GM12878 (cell line): Measurements from ENCODE around the gene AFG1L. TPM values are rescaled to one million over a fixed set of nuclear protein-coding genes. Genes with fewer than 3 reads are reported as not detected.

Experiments
- ATAC-seq: fragments of 200-7000 bp; cut with Tn5 transposase; 3 replicates; pipeline ENCODE4 v1.9.1; 2020; ENCODE audit warnings: mild to moderate bottlenecking, moderate library complexity
- BruUV-seq: library from RNA; stranded (reverse); fragments of 400-500 nt; replicated peaks from 2 replicates; lab custom pipeline; 2021; lab: Mats Ljungman, UMichigan
- CTCF ChIA-PET: fragments of 300-600 bp; sonication (Branson Sonifier 250); formaldehyde crosslinking; extraction: SDS; loops from one replicate; lab custom pipeline; 2021; ENCODE audit warnings: inconsistent platforms; lab: Yijun Ruan, JAX
- POLR2A ChIA-PET: fragments of 350-600 bp; formaldehyde crosslinking; extraction: SDS; loops from one replicate; lab custom pipeline; 2021; ENCODE audit warnings: inconsistent platforms; lab: Charles Lee
- RAD21 ChIA-PET: fragments of 300-600 bp; sonication (Branson Sonifier 250); formaldehyde crosslinking; loops from one replicate; lab custom pipeline; 2023; ENCODE audit warnings: antibody characterized with exemption; ENCODE audit not compliant: unreplicated experiment; lab: Charles Lee
- SMC1A ChIA-PET: fragments of 300-600 bp; sonication (Branson Sonifier 250); formaldehyde crosslinking; loops from one replicate; lab custom pipeline; 2023; ENCODE audit not compliant: unreplicated experiment, uncharacterized antibody; lab: Charles Lee
- DNase-seq: peaks from one replicate; pipeline ENCODE4 v3.0.0-alpha.2; 2011; ENCODE audit warnings: low read depth, low spot score
- FAIRE-seq: peaks from 3 replicates; lab custom pipeline; 2011; peaks lifted over from hg19 to GRCh38; lab: Jason Lieb, UNC
- H2AFZ ChIP-seq: 2 replicates; pipeline ENCODE4 v1.6.0; 2011; ENCODE audit warnings: low read depth, low read length, control low read depth; ENCODE audit not compliant: control insufficient read depth
- H3K27ac ChIP-seq: 2 replicates; pipeline ENCODE4 v1.5.1; 2011; ENCODE audit warnings: control low read depth; ENCODE audit not compliant: control insufficient read depth, insufficient read depth
- H3K27me3 ChIP-seq, 2 experiments: replicated peaks in 1 of 2; 2 replicates each; pipeline versions ENCODE4 v1.6.0 to v1.6.1; 2011; ENCODE audit warnings: low read length in 1 of 2; ENCODE audit not compliant: control insufficient read depth in 2 of 2, insufficient read depth in 2 of 2
- H3K36me3 ChIP-seq, 2 experiments: 2 replicates each; pipeline ENCODE4 v1.5.1; 2011; ENCODE audit warnings: low read length in 1 of 2; ENCODE audit not compliant: control insufficient read depth in 2 of 2, insufficient read depth in 2 of 2
- H3K4me1 ChIP-seq: 2 replicates; pipeline ENCODE4 v1.6.1; 2011; ENCODE audit warnings: mild to moderate bottlenecking, low read length, moderate library complexity, mixed read lengths; ENCODE audit not compliant: control insufficient read depth, insufficient read depth
- H3K4me2 ChIP-seq: 2 replicates; pipeline ENCODE4 v1.6.0; 2011; ENCODE audit warnings: control low read depth; ENCODE audit not compliant: control insufficient read depth, insufficient read depth
- H3K4me3 ChIP-seq: fragments of 200-600 bp; sonication (generic); 2 replicates; pipeline ENCODE4 v1.5.1; 2016
- H3K79me2 ChIP-seq: 2 replicates; pipeline ENCODE4 v1.6.0; 2011; ENCODE audit warnings: low read length; ENCODE audit not compliant: control insufficient read depth, insufficient read depth
- H3K9ac ChIP-seq: 2 replicates; pipeline ENCODE4 v1.8.0; 2011; ENCODE audit warnings: low read length, control low read depth, mixed read lengths; ENCODE audit not compliant: control insufficient read depth, insufficient read depth
- H3K9me3 ChIP-seq: replicated peaks from 3 replicates; pipeline ENCODE4 v1.5.1; 2011; ENCODE audit warnings: mild to moderate bottlenecking, low read length; ENCODE audit not compliant: control insufficient read depth, insufficient read depth
- H4K20me1 ChIP-seq: 2 replicates; pipeline ENCODE4 v1.6.0; 2011; ENCODE audit not compliant: control insufficient read depth, insufficient read depth
- CHD4 ChIP-seq: fragments of 200-600 bp; sonication (generic); IDR thresholded peaks from 2 replicates; pipeline ENCODE4 v1.6.1; 2016; ENCODE audit warnings: mild to moderate bottlenecking
- CREB1 ChIP-seq: IDR thresholded peaks from 2 replicates; pipeline ENCODE4 v1.6.1; 2012; ENCODE audit warnings: low read depth, mild to moderate bottlenecking, inconsistent platforms
- GABPA ChIP-seq: IDR thresholded peaks from 2 replicates; pipeline ENCODE4 v1.6.1; 2014; ENCODE audit warnings: antibody characterized with exemption, low read depth, mild to moderate bottlenecking, inconsistent platforms
- JUNB ChIP-seq: IDR thresholded peaks from 2 replicates; pipeline ENCODE4 v1.6.1; 2016; ENCODE audit warnings: antibody characterized with exemption, mild to moderate bottlenecking
- JUND ChIP-seq: IDR thresholded peaks from 2 replicates; pipeline ENCODE4 v1.6.1; 2012; ENCODE audit warnings: low read depth, mild to moderate bottlenecking, low read length, improper control_type of control experiment, moderate library complexity
- KDM1A ChIP-seq: fragments of 200-600 bp; sonication (generic); IDR thresholded peaks from 2 replicates; pipeline ENCODE4 v1.6.1; 2016; ENCODE audit warnings: borderline replicate concordance
- NR2C1 ChIP-seq: fragments of 450-650 bp; IDR thresholded peaks from 2 replicates; pipeline ENCODE4 v1.6.1; 2017; ENCODE audit warnings: antibody characterized with exemption, mild to moderate bottlenecking, moderate library complexity
- POLR2A ChIP-seq: IDR thresholded peaks from 2 replicates; pipeline ENCODE4 v1.6.1; 2011; ENCODE audit warnings: low read depth, mild to moderate bottlenecking, low read length
- RELA ChIP-seq: fragments of 450-650 bp; IDR thresholded peaks from 2 replicates; pipeline ENCODE4 v1.8.0; 2014; ENCODE audit warnings: borderline replicate concordance; ENCODE audit not compliant: partially characterized antibody
- SP1 ChIP-seq: IDR thresholded peaks from one replicate; pipeline ENCODE4 v1.6.1; 2011; ENCODE audit warnings: low read depth, low read length
- WGBS: methylation state at CpG from one replicate; pipeline ENCODE4 v1.1.6; 2016; ENCODE audit warnings: low lambda C conversion rate; ENCODE audit not compliant: insufficient replicate concordance, insufficient coverage; ENCODE audit errors: missing lambda C conversion rate; 5-methylcytosine and 5-hydroxymethylcytosine counted together
- in situ Hi-C: fragments of 300-500 bp; cut with MboI; formaldehyde crosslinking; loops from 9 replicates; pipeline ENCODE4 v1.14.3; 2018; ENCODE audit warnings: mixed read lengths
- intact Hi-C: fragments of 100-400 bp; cut with micrococcal nuclease; formaldehyde crosslinking; loops from one replicate; pipeline ENCODE4 v1.14.2; 2022; ENCODE audit not compliant: unreplicated experiment
- polyA plus RNA-seq, 11 experiments: library from polyadenylated mRNA; depleted of rRNA in 4 of 11; unstranded in 6 of 11; stranded (reverse) in 5 of 11; fragments of >200 nt; fragmentation: Nextera tagmentation in 4 of 11; fragmentation: Illumina TruSeq in 1 of 11; extraction: Ambion mirVana in 4 of 11; extraction: Trizol in 1 of 11; gene quantifications; 1 replicate in 1 of 11; 2 replicates in 10 of 11; pipeline versions ENCODE4 v1.2.1 to v1.2.3, GENCODE V29; 2011 to 2016; ENCODE audit warnings: inconsistent platforms in 2 of 11, missing spikeins in 2 of 11, low read depth in 1 of 11
- total RNA-seq, 4 experiments: library from RNA; depleted of rRNA in 3 of 4; stranded (reverse); fragments of >200 nt in 3 of 4; fragmentation: Illumina TruSeq in 1 of 4; extraction: Trizol in 1 of 4; gene quantifications; 2 replicates each; pipeline versions ENCODE4 v1.2.1 to v1.2.3, GENCODE V29; 2013 to 2021
- TF ChIP-seq, protein P1 (sequence below): IDR thresholded peaks from 2 replicates; pipeline ENCODE4 v1.6.1; 2012; ENCODE audit warnings: low read depth, low read length, improper control_type of control experiment
- TF ChIP-seq, protein P2 (sequence below): fragments of 450-650 bp; formaldehyde crosslinking; IDR thresholded peaks from 2 replicates; pipeline ENCODE4 v1.5.0; 2022; ENCODE audit warnings: mild to moderate bottlenecking, missing genetic modification characterization
- TF ChIP-seq, protein P3 (sequence below): IDR thresholded peaks from 2 replicates; pipeline ENCODE4 v1.6.1; 2012; ENCODE audit warnings: improper control_type of control experiment, low read depth, low read length; ENCODE audit not compliant: insufficient replicate concordance

AFG1L gene
- total and polyA plus RNA-seq, 10 of the 15 experiments (the other 5 are each of a cell fraction or from before 2014, with no cell fraction given) = 2.3 to 9.0 (median 4.3) TPM

DNA sequence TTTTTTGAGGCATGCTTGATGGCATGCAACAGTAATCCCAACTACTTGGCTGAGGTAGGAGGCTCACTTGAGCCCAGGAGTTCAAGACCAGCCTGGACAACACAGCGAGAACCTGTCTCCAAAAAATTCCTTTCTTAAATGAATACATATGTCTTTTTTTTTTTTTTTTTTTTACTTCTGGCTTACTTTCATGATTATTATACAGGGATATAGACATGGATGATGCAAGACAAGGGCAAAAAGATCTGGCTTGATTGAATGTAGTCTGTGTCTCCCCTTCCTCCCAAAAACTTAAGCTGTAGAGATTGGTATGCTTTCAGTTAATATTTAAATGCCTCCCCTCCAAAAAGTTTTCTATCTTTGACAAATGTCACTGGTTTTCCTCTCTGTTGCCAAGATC lies 41.6 kb upstream of the AFG1L start (continued):
- TF ChIP-seq SP1 (no peak), NR2C1 (no peak), GABPA (no peak), JUNB (no peak), KDM1A (no peak), POLR2A (no peak)
- TF ChIP-seq, protein P1, sequence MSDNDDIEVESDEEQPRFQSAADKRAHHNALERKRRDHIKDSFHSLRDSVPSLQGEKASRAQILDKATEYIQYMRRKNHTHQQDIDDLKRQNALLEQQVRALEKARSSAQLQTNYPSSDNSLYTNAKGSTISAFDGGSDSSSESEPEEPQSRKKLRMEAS = no peak

DNA sequence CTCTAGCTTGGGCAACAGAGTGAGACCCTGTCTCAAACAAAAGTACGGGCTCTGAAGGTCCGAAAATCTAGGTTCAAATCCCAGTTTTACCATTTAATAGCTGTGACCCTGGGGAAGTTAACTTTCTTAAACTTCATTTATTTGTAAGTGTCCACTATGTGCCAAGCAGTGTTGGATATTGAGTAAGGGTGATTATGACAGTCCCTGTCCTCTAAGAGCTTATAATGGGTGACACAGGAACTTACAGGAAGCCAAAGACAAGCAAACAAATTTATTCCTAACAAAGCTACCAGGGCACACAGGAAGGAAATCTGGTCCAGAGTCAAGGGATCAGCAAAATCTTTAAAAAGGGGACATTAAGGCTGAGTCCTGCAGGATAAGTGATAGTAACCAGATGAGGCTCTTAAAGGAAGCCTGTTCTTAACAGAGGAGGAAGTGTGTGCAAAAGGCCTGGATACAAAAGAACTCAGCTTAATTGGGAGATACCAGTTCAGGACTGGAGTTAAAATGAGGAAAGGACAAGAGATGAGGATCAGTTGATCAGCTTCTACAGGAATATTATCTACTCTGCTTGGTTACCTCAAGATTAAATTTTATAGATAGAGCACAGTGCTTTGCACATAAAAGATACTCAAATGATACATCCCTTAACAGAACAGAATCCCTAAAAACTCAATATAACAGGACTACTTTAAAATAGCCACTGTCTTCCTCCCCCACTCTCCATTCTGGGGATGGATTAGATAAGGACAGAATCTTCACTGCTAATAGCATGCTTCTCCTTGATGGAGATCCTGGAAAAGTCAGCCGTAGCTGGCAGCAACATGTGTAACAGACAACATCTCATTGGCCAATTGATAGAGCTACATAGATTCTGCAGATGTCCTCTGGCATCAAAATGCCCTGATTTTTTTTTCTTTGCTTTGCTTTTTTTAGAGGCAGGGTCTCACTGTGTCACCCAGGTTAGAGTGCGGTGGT lies 40.1 kb upstream of the AFG1L start:
- Histone ChIP-seq H3K27me3 (no peaks in the 10 kb centered on the region), H3K27ac (no peak overlapping the region), H3K4me3 (no peak overlapping the region), H3K9me3 (no peaks in the 10 kb centered on the region), H2AFZ (no peak overlapping the region), H3K36me3 (peaks cover 1 to 13% of the 10 kb centered on the region in 2 experiments; a peak in 3 of 4 replicates), H3K4me2 (no peak overlapping the region), H3K79me2 (peaks cover 74% of the 10 kb centered on the region), H3K9ac (no peak overlapping the region), H3K4me1 (0 out of 2 replicates have a peak, but pooled peaks cover 3% of the 10 kb centered on the region), H4K20me1 (no peaks in the 10 kb centered on the region)
- FAIRE-seq (no peak), DNase-seq (no peak), ATAC-seq (no peak)
- ChIA-PET POLR2A (interaction anchor here (0.6 to 1.2 kb wide), 4 partner anchors 22 to 111 kb away, joined by 3 to 4 read pairs (median 3); no protein-coding TSS in a partner anchor), SMC1A (interaction anchor here (0.9 to 2.6 kb wide), 10 partner anchors 12 to 237 kb away, joined by 3 to 9 read pairs (median 4); partner anchors contain the start of gene AFG1L), RAD21 (interaction anchor here (0.9 to 1.6 kb wide), 3 partner anchors 18 to 103 kb away, joined by 3 read pairs; no protein-coding TSS in a partner anchor), CTCF (interaction anchor here (0.7 to 9.7 kb wide), 6 partner anchors 22 to 237 kb away, joined by 3 to 76 read pairs (median 3); no protein-coding TSS in a partner anchor)
- WGBS = 96% methylated on average over 4 of the region's 4 CpGs
- no TSS peak for BruUV-seq
- in situ Hi-C loops = no loop called here
- intact Hi-C loops = loop anchor here (5.0 kb wide), 1 partner anchor 238 kb away; no protein-coding TSS in a partner anchor
- TF ChIP-seq RELA (no peak), CHD4 (no peak), JUND (no peak), CREB1 (no peak)
- TF ChIP-seq, protein P2, sequence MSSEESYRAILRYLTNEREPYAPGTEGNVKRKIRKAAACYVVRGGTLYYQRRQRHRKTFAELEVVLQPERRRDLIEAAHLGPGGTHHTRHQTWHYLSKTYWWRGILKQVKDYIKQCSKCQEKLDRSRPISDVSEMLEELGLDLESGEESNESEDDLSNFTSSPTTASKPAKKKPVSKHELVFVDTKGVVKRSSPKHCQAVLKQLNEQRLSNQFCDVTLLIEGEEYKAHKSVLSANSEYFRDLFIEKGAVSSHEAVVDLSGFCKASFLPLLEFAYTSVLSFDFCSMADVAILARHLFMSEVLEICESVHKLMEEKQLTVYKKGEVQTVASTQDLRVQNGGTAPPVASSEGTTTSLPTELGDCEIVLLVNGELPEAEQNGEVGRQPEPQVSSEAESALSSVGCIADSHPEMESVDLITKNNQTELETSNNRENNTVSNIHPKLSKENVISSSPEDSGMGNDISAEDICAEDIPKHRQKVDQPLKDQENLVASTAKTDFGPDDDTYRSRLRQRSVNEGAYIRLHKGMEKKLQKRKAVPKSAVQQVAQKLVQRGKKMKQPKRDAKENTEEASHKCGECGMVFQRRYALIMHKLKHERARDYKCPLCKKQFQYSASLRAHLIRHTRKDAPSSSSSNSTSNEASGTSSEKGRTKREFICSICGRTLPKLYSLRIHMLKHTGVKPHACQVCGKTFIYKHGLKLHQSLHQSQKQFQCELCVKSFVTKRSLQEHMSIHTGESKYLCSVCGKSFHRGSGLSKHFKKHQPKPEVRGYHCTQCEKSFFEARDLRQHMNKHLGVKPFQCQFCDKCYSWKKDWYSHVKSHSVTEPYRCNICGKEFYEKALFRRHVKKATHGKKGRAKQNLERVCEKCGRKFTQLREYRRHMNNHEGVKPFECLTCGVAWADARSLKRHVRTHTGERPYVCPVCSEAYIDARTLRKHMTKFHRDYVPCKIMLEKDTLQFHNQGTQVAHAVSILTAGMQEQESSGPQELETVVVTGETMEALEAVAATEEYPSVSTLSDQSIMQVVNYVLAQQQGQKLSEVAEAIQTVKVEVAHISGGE (CRISPR knock-in tag) = no peak
- TF ChIP-seq, protein P3, sequence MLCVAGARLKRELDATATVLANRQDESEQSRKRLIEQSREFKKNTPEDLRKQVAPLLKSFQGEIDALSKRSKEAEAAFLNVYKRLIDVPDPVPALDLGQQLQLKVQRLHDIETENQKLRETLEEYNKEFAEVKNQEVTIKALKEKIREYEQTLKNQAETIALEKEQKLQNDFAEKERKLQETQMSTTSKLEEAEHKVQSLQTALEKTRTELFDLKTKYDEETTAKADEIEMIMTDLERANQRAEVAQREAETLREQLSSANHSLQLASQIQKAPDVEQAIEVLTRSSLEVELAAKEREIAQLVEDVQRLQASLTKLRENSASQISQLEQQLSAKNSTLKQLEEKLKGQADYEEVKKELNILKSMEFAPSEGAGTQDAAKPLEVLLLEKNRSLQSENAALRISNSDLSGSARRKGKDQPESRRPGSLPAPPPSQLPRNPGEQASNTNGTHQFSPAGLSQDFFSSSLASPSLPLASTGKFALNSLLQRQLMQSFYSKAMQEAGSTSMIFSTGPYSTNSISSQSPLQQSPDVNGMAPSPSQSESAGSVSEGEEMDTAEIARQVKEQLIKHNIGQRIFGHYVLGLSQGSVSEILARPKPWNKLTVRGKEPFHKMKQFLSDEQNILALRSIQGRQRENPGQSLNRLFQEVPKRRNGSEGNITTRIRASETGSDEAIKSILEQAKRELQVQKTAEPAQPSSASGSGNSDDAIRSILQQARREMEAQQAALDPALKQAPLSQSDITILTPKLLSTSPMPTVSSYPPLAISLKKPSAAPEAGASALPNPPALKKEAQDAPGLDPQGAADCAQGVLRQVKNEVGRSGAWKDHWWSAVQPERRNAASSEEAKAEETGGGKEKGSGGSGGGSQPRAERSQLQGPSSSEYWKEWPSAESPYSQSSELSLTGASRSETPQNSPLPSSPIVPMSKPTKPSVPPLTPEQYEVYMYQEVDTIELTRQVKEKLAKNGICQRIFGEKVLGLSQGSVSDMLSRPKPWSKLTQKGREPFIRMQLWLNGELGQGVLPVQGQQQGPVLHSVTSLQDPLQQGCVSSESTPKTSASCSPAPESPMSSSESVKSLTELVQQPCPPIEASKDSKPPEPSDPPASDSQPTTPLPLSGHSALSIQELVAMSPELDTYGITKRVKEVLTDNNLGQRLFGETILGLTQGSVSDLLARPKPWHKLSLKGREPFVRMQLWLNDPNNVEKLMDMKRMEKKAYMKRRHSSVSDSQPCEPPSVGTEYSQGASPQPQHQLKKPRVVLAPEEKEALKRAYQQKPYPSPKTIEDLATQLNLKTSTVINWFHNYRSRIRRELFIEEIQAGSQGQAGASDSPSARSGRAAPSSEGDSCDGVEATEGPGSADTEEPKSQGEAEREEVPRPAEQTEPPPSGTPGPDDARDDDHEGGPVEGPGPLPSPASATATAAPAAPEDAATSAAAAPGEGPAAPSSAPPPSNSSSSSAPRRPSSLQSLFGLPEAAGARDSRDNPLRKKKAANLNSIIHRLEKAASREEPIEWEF = no peak
